HG02759 (cell line): Measurements from ENCODE around the gene ARMC3.
"Not testable (repeated sequence)": the region's sequence is repeated elsewhere in the genome, so short reads cannot be mapped to it uniquely, and the experiment has no call there.

ENCODE experiments used
- ATAC-seq: cut with Tn5 transposase; IDR thresholded peaks from one replicate; pipeline ENCODE4 v1.9.1; 2021; ENCODE audit warnings: mild to moderate bottlenecking, moderate library complexity; ENCODE audit not compliant: unreplicated experiment

Gene ARMC3

GRCh38 chr10:23070092-23070912 lies 142.4 kb downstream of the ARMC3 start:
- peak; percentile 22 for ATAC-seq

- peak; percentile 44 for ATAC-seq
Observed at GRCh38 chr10:23070913-23071218, 143.0 kb downstream of the ARMC3 start.

GRCh38 chr10:23072593-23072992 lies 144.7 kb downstream of the ARMC3 start:
- ATAC-seq, result not testable (repeated sequence)

- ATAC-seq, result no peak
Observed at GRCh38 chr10:23073527-23073926, 145.7 kb downstream of the ARMC3 start.

GRCh38 chr10:23075672-23076071 lies 147.8 kb downstream of the ARMC3 start:
- ATAC-seq, result no peak

GRCh38 chr10:23078114-23078513 lies 150.3 kb downstream of the ARMC3 start:
- no peak for ATAC-seq

GRCh38 chr10:23079700-23080099 lies 151.8 kb downstream of the ARMC3 start:
- no peak for ATAC-seq

GRCh38 chr10:23080262-23080661 lies 152.4 kb downstream of the ARMC3 start:
- no peak for ATAC-seq

- no peak for ATAC-seq
Observed at GRCh38 chr10:23081221-23081750, 153.4 kb downstream of the ARMC3 start.

GRCh38 chr10:23081891-23082290 lies 154.0 kb downstream of the ARMC3 start:
- ATAC-seq, result no peak
